ENCODE measurements around the gene GBX1.

Gene GBX1

GRCh38 chr7:151167197-151167961, at the start of gene GBX1:
Gene GBX1, minus strand, starts transcription at chr7:151167694. Its CDS starts 146 bp downstream, at chr7:151167548.
- DNase-seq (ENCODE audit: low spot score): no peak

DNA sequence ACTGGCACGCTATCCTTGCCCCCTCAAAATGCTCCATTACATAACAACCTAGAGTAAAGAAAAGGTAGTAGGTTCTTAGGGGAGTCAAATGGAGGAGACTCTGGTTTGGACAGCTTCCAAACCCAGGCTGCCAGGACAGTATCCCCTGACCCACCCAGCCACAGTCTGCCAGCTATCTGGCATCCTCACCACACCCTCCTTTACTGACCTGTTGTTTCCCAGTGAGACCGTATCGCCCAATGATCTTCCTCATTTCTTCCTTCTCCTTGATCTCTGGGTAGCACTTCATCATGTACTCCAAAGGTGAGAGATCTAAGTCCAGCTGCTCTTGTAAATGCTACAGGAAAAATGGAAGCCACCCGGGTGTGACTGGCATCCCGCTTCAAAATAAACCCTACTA, 47.9 kb upstream of the GBX1 start:
- no peak for DNase-seq (ENCODE audit: low spot score)

GRCh38 chr7:151213826-151214225, 46.3 kb upstream of the GBX1 start:
- no peak for DNase-seq (ENCODE audit: low spot score)

- DNase-seq (ENCODE audit: low spot score): no peak
Measured at GRCh38 chr7:151212626-151213025, 45.1 kb upstream of the GBX1 start.

- DNase-seq (ENCODE audit: low spot score): no peak
Measured at GRCh38 chr7:151211155-151211772, 43.8 kb upstream of the GBX1 start.

GRCh38 chr7:151210087-151210854, 42.8 kb upstream of the GBX1 start, which contains the start of gene H2BK1:
Gene H2BK1, minus strand, starts transcription at chr7:151210488. Its CDS starts 170 bp downstream, at chr7:151210318.
- no peak for DNase-seq (ENCODE audit: low spot score)

DNA sequence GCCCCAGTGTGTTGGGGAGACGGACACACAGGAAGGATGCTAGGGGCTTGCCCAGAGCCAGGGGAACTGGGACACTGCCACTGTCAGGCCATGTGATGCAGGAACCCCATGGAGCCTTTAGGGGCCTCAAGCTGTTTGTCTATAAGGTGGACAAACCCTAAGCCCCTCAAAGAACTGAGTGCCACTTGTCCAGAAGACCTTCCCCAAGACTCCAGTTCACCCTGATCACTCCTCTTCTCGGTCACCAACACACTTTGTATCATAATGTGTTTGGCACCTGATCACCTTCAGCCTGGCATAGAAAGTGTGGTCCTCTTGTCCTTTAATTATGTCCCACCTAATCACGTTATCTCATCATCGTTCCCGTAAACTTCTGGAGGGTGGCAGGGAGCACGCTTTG, 42.1 kb upstream of the GBX1 start:
- DNase-seq (ENCODE audit: low spot score): no peak

DNA sequence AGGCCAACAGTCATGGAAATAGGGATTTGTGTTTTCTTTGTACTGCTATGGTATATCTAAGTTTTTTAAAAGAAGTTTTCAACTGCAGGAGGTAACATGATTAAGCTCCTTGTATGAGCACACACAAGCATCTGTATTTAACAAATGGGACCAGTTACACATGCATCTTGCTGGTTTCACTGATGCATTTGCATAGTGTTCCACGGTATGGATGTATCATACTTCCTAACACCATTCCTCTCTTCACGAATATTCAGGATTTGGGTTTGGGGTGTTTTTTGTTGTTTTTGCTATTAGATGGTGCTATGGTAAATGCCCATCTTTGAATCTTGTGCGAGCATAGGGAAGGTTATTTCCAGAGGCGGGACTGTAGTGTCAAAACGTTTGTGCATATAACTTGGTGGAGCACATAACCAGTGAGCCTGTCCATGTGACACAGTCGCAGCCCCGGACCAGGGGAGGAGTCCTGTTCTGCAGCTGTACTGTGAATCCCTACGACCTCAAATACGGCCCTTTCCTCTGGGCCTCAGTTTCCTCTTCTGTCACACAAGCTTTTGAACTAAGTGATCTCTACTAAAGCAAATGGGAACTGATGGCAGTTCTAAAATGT, 40.9 kb upstream of the GBX1 start:
- no peak for DNase-seq (ENCODE audit: low spot score)

DNA sequence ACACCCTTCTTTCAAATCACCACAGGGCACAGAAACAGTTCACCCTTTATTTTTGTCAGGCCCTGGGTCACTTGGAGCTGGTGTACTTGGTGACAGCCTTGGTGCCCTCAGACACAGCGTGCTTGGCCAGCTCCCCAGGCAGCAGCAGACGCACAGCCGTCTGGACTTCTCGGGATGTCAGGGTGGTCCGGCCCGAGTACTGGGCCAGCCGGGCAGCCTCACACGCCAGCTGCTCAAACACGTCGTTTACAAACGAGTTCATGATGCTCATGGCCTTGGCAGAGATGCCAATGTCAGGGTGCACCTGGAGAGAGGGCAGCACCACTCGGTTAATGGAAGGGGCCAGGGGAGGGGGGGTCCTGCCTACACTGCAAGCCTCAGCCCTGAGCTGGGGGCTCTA, 40.3 kb upstream of the GBX1 start:
- no peak for DNase-seq (ENCODE audit: low spot score)

GRCh38 chr7:151207315-151207714, 39.8 kb upstream of the GBX1 start:
- no peak for DNase-seq (ENCODE audit: low spot score)

GRCh38 chr7:151206914-151207313, 39.4 kb upstream of the GBX1 start:
- DNase-seq (ENCODE audit: low spot score): no peak

DNA sequence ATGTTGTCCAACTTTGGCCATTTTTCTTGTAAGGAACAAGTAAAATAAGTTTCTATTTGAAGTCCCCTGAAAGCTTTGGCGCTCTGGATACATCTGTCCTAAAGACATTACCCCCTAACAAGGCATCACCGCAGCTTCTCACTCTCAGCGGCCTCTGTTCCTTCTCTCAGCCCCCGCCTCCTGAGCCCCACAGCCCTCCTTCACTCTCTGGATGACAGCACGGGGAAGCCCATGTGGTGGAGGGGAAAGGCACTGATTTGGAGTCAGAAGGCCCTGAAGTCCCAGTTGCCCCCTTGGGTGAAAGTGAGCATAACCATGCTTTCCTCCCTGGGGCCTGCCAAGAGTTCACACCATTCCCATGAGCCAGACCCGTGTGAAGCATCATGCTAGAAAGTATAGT, 38.2 kb upstream of the GBX1 start:
- DNase-seq (ENCODE audit: low spot score): no peak

DNA sequence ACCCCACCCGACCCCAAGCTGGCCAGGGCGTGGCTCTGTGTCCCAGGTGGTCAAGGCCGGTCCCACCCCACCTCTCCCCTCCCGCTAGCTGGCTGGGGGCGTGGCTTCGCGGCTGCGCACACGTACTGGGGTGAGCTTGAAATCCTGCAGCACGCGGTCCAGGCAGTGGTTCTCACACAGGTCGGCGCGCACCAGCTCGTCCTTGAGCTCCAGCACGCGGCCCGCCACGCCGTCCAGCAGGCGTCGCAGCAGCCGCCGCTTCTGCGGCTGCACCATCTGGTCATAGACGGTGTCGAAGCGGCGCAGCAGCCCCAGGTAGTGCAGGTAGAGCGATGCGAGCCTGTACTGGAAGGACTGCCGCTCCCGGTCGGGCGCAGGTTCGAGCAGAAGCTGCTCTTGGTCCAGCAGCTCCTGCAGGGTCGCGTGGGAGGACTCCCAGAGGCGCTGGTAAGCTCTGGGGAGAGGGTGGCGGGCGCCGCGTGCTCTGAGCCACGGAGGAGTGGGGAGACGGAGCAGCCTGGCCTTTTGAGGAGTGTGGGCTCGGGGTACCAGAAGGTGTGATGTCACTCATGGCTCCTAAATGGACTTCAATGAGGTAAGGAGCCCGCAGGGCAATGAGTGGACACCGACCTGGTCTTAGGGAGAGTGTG, 37.0 kb upstream of the GBX1 start:
- no peak for DNase-seq (ENCODE audit: low spot score)

DNA sequence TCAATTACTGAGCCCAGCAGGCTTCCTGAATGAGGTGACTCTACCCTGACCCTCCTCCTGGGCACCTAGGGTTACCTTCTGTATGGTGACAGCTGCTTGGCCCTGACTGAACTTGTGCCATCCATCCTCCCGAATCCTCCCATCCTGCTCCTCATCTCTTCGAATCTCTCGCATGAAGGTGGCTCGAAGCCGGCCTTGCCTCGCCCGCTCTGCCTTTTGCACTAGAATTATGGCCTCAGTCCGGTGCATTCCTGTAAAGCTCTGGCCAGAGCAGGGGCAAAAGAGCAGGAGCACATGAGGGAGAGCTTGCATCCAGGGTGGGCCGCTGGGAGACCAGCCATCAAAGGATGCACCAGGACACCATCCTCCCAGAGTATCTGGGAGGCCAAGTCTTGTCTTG, 35.3 kb upstream of the GBX1 start:
- no peak for DNase-seq (ENCODE audit: low spot score)

- DNase-seq (ENCODE audit: low spot score): no peak
Measured at GRCh38 chr7:151201751-151202150, 34.3 kb upstream of the GBX1 start.

GRCh38 chr7:151201344-151201743, 33.9 kb upstream of the GBX1 start:
- DNase-seq (ENCODE audit: low spot score): no peak

DNA sequence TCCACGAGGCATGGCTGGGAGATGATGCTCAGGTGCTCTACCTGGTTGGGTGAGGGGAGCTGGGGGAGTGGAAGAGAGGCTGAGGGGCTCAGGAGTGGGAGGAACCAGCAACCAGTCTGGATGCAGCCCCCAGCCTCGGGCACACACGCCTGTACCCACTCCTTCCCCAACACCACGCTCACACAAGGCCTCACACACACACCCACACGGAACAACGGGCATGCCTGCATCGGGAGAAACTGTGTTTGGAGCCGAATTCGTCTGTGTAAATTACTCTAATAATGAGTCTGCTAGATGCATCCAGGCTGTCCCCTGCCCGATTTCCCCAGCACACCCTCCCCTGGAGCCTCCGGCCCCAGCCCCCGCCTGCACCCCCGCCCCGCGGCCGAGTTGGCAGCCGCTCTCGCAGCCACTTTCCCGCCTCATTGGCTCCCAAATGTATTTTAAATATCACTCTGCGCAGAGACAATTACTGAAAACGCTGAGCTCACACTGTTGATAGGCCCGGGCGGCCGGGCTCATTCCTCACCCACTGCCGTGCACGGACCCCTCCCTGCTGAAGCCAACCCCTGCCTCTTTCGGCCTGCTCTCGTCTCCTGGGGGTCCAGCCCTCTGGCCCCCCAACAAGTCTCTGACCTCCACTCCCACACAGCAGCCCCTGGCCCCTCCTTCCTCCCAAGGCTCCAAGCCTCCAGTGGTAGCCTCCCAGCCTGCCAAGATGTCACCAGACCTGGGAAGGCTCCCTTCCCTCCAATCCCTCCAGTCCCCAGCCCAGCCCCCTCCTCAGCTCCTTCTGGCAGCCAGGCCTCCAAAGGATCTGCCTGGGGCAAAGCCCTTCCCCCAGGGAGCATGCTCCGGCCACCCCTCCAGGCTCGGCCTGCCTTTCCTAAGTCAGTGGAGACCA, 31.7 kb upstream of the GBX1 start:
- no peak for DNase-seq (ENCODE audit: low spot score)

- DNase-seq (ENCODE audit: low spot score): no peak
Measured at GRCh38 chr7:151197932-151198331, 30.4 kb upstream of the GBX1 start.

GRCh38 chr7:151195616-151196450, 28.3 kb upstream of the GBX1 start:
- DNase-seq (ENCODE audit: low spot score): no peak

- DNase-seq (ENCODE audit: low spot score): no peak
Measured at GRCh38 chr7:151194188-151194587, 26.7 kb upstream of the GBX1 start.
